H1 (cell line): ENCODE measurements around the gene DCDC1. TPM values are rescaled to one million over a fixed set of nuclear protein-coding genes. Genes with fewer than 3 reads are reported as not detected.

Experiments
- CTCF ChIA-PET: fragments of 300-600 bp; sonication (Branson Sonifier 250); formaldehyde crosslinking; loops from one replicate; lab custom pipeline; 2021; ENCODE audit not compliant: partially characterized antibody; lab: Charles Lee
- POLR2A ChIA-PET: fragments of 300-600 bp; sonication (Branson Sonifier 250); formaldehyde crosslinking; loops from one replicate; lab custom pipeline; 2021; ENCODE audit warnings: inconsistent platforms; ENCODE audit not compliant: partially characterized antibody; lab: Charles Lee
- DNase-seq, 2 experiments: peaks; one replicate each; pipeline versions ENCODE4 v3.0.0 to v3.0.0-alpha.2; 2010 to 2022; ENCODE audit warnings: low spot score in 2 of 2, low read depth in 1 of 2, mixed read lengths in 1 of 2
- FAIRE-seq: peaks from 2 replicates; lab custom pipeline; 2011; peaks lifted over from hg19 to GRCh38; lab: Jason Lieb, UNC
- H2AFZ ChIP-seq: 2 replicates; pipeline ENCODE4 v1.8.1; 2012; ENCODE audit warnings: low read length, inconsistent platforms
- H2AK5ac ChIP-seq: 2 replicates; pipeline ENCODE4 v1.6.1; 2013; ENCODE audit warnings: low read depth, low read length
- H2BK120ac ChIP-seq: replicated peaks from 2 replicates; pipeline ENCODE3; 2013; ENCODE audit warnings: low read depth, low read length, inconsistent platforms
- H2BK12ac ChIP-seq: 2 replicates; pipeline ENCODE4 v1.6.1; 2013; ENCODE audit warnings: low read depth, low read length
- H2BK15ac ChIP-seq: 2 replicates; pipeline ENCODE4 v1.6.1; 2013; ENCODE audit warnings: low read length
- H2BK20ac ChIP-seq: 2 replicates; pipeline ENCODE4 v1.6.1; 2013; ENCODE audit warnings: low read length
- H2BK5ac ChIP-seq: 2 replicates; pipeline ENCODE4 v1.6.1; 2013; ENCODE audit warnings: low read depth, low read length
- H3K14ac ChIP-seq: 2 replicates; pipeline ENCODE4 v1.6.1; 2013; ENCODE audit warnings: inconsistent platforms; ENCODE audit not compliant: insufficient read length
- H3K18ac ChIP-seq: 2 replicates; pipeline ENCODE4 v1.6.1; 2013; ENCODE audit warnings: low read length; ENCODE audit errors: extremely low read depth
- H3K23ac ChIP-seq: 2 replicates; pipeline ENCODE4 v1.6.1; 2013; ENCODE audit warnings: inconsistent platforms; ENCODE audit not compliant: insufficient read length
- H3K23me2 ChIP-seq: 2 replicates; pipeline ENCODE4 v1.6.1; 2013; ENCODE audit warnings: low read depth, low read length
- H3K27ac ChIP-seq: 2 replicates; pipeline ENCODE4 v1.6.1; 2011; ENCODE audit warnings: low read depth, low read length, inconsistent platforms
- H3K27me3 ChIP-seq, 4 experiments: replicated peaks in 1 of 4; 1 replicate in 1 of 4; 2 replicates in 3 of 4; pipeline versions ENCODE4 v1.6.1 to v1.8.1; 2011 to 2013; ENCODE audit warnings: low read length in 3 of 4, mild to moderate bottlenecking in 3 of 4, inconsistent platforms in 2 of 4, mixed read lengths in 2 of 4, moderate library complexity in 1 of 4; ENCODE audit not compliant: control insufficient read depth in 3 of 4, insufficient read depth in 3 of 4; ENCODE audit errors: extremely low read depth in 1 of 4
- H3K36me3 ChIP-seq, 4 experiments: 2 replicates each; pipeline versions ENCODE4 v1.6.1 to v1.8.1; 2011 to 2013; ENCODE audit warnings: mild to moderate bottlenecking in 4 of 4, low read length in 3 of 4, moderate library complexity in 2 of 4, control low read depth in 1 of 4, inconsistent platforms in 1 of 4; ENCODE audit not compliant: insufficient read depth in 4 of 4, control insufficient read depth in 2 of 4
- H3K4ac ChIP-seq: replicated peaks from 2 replicates; pipeline ENCODE3; 2013; ENCODE audit warnings: low read length, low read depth, mixed read lengths, inconsistent platforms; ENCODE audit not compliant: insufficient read length
- H3K4me1 ChIP-seq, 4 experiments: replicated peaks in 1 of 4; 1 replicate in 1 of 4; 2 replicates in 3 of 4; pipeline versions ENCODE4 v1.6.1 to v1.8.1; 2011 to 2013; ENCODE audit warnings: low read length in 3 of 4, inconsistent platforms in 2 of 4, mixed read lengths in 1 of 4; ENCODE audit not compliant: insufficient read depth in 4 of 4, control insufficient read depth in 3 of 4
- H3K4me2 ChIP-seq, 2 experiments: 2 replicates each; pipeline versions ENCODE4 v1.6.1 to v1.8.1; 2011 to 2013; ENCODE audit warnings: low read depth in 2 of 2, low read length in 2 of 2, control low read depth in 1 of 2, inconsistent platforms in 1 of 2, mild to moderate bottlenecking in 1 of 2; ENCODE audit not compliant: insufficient read depth in 1 of 2
- H3K4me3 ChIP-seq, 4 experiments: fragments of 200-600, 300-600 bp in 1 of 4; sonication (generic), shearing (Covaris generic), sonication (Bioruptor Twin) in 1 of 4; 2 replicates each; pipeline versions ENCODE4 v1.5.1 to v1.8.1; 2011 to 2016; ENCODE audit warnings: low read length in 4 of 4, low read depth in 3 of 4, control low read depth in 2 of 4, inconsistent platforms in 2 of 4, mild to moderate bottlenecking in 2 of 4, mixed read lengths in 1 of 4, moderate library complexity in 1 of 4; ENCODE audit not compliant: insufficient read depth in 2 of 4; ENCODE audit errors: extremely low read depth in 1 of 4
- H3K56ac ChIP-seq: replicated peaks from 2 replicates; pipeline ENCODE3; 2013; ENCODE audit warnings: low read depth, mild to moderate bottlenecking, mixed read lengths, low read length, inconsistent platforms; ENCODE audit not compliant: insufficient read length
- H3K79me1 ChIP-seq: 2 replicates; pipeline ENCODE4 v1.6.1; 2013; ENCODE audit warnings: low read depth, low read length, control low read depth
- H3K79me2 ChIP-seq, 2 experiments: 2 replicates each; pipeline versions ENCODE4 v1.6.1 to v1.8.1; 2012 to 2013; ENCODE audit warnings: low read length in 2 of 2, mild to moderate bottlenecking in 2 of 2, inconsistent platforms in 1 of 2; ENCODE audit not compliant: insufficient read depth in 2 of 2, control insufficient read depth in 1 of 2
- H3K9ac ChIP-seq, 4 experiments: replicated peaks in 1 of 4; 1 replicate in 1 of 4; 2 replicates in 3 of 4; pipeline versions ENCODE4 v1.6.1 to v1.8.1; 2011 to 2013; ENCODE audit warnings: low read depth in 3 of 4, low read length in 3 of 4, control low read depth in 2 of 4, mild to moderate bottlenecking in 2 of 4, moderate library complexity in 2 of 4, inconsistent platforms in 1 of 4; ENCODE audit errors: extremely low read depth in 1 of 4
- H3K9me3 ChIP-seq, 2 experiments: 2 replicates each; pipeline versions ENCODE4 v1.6.1 to v1.8.1; 2012 to 2013; ENCODE audit warnings: mild to moderate bottlenecking in 2 of 2, moderate library complexity in 2 of 2, control low read depth in 1 of 2, inconsistent platforms in 1 of 2, low read depth in 1 of 2, low read length in 1 of 2, mixed read lengths in 1 of 2; ENCODE audit not compliant: insufficient read depth in 2 of 2
- H4K20me1 ChIP-seq, 2 experiments: replicated peaks in 1 of 2; 2 replicates each; pipeline versions ENCODE3 to v1.8.1; 2011 to 2013; ENCODE audit warnings: inconsistent platforms in 2 of 2, low read length in 2 of 2, mild to moderate bottlenecking in 1 of 2; ENCODE audit not compliant: insufficient read depth in 2 of 2, control insufficient read depth in 1 of 2
- H4K5ac ChIP-seq: 2 replicates; pipeline ENCODE4 v1.6.1; 2013; ENCODE audit warnings: low read length, low read depth, mixed read lengths, inconsistent platforms; ENCODE audit not compliant: insufficient read length
- H4K8ac ChIP-seq: 2 replicates; pipeline ENCODE4 v1.8.0; 2013; ENCODE audit warnings: mild to moderate bottlenecking, moderate library complexity, low read length, inconsistent platforms; ENCODE audit not compliant: insufficient read depth; ENCODE audit errors: extremely low read depth
- H4K91ac ChIP-seq: replicated peaks from 2 replicates; pipeline ENCODE3; 2013; ENCODE audit warnings: low read length, mixed read lengths, inconsistent platforms; ENCODE audit not compliant: insufficient read length
- CBX5 ChIP-seq: fragments of 300-800, 300-1000 bp; sonication (generic); IDR thresholded peaks from 2 replicates; pipeline ENCODE4 v1.7.1; 2016; ENCODE audit warnings: antibody characterized with exemption, low read length, low read depth
- CBX8 ChIP-seq: fragments of 300-800, 300-1000 bp; sonication (generic); IDR thresholded peaks from 2 replicates; pipeline ENCODE4 v1.7.1; 2016; ENCODE audit warnings: low read depth, low read length, borderline replicate concordance
- CHD1 ChIP-seq: IDR thresholded peaks from 2 replicates; pipeline ENCODE4 v1.6.1; 2012; ENCODE audit warnings: low read depth, low read length, improper control_type of control experiment
- E2F6 ChIP-seq: IDR thresholded peaks from 2 replicates; pipeline ENCODE4 v1.6.1; 2012; ENCODE audit warnings: inconsistent platforms
- HDAC2 ChIP-seq, 2 experiments: fragments of 300-600 bp in 1 of 2; sonication (generic) in 1 of 2; IDR thresholded peaks; 2 replicates each; pipeline ENCODE4 v1.6.1; 2011 to 2012; ENCODE audit warnings: low read depth in 2 of 2, low read length in 2 of 2, mild to moderate bottlenecking in 2 of 2, moderate library complexity in 2 of 2, borderline replicate concordance in 1 of 2, inconsistent platforms in 1 of 2
- MAFK ChIP-seq: IDR thresholded peaks from 2 replicates; pipeline ENCODE4 v1.6.1; 2012; ENCODE audit warnings: low read depth, mild to moderate bottlenecking, improper control_type of control experiment, low read length
- RNF2 ChIP-seq: fragments of 200-900, 300-1000 bp; sonication (generic); IDR thresholded peaks from 2 replicates; pipeline ENCODE4 v1.7.1; 2016; ENCODE audit warnings: borderline replicate concordance, low read depth, mild to moderate bottlenecking, antibody characterized with exemption, low read length; ENCODE audit not compliant: poor library complexity, severe bottlenecking; ENCODE audit errors: missing control alignments
- SIN3A ChIP-seq, 2 experiments: IDR thresholded peaks in 1 of 2; conservative IDR thresholded peaks in 1 of 2; 2 replicates each; pipeline ENCODE4 v1.6.1; 2011 to 2012; ENCODE audit warnings: low read length in 2 of 2, improper control_type of control experiment in 1 of 2, low read depth in 1 of 2, mild to moderate bottlenecking in 1 of 2
- YY1 ChIP-seq: IDR thresholded peaks from 2 replicates; pipeline ENCODE4 v1.6.1; 2011; ENCODE audit warnings: low read depth, mild to moderate bottlenecking, low read length
- WGBS, 2 experiments: shearing (Covaris generic) in 1 of 2; methylation state at CpG; one replicate each; pipeline versions ENCODE4 v1.1.6 to v1.1.7; 2013 to 2015; ENCODE audit warnings: low lambda C conversion rate in 2 of 2, mixed read lengths in 2 of 2, inconsistent platforms in 1 of 2, low coverage in 1 of 2, missing lambda C conversion rate in 1 of 2; ENCODE audit not compliant: insufficient replicate concordance in 2 of 2, insufficient coverage in 1 of 2, insufficient read length in 1 of 2; ENCODE audit errors: extremely low coverage in 1 of 2, missing lambda C conversion rate in 1 of 2; 5-methylcytosine and 5-hydroxymethylcytosine counted together
- polyA plus RNA-seq, 7 experiments: library from polyadenylated mRNA; depleted of rRNA in 3 of 7; stranded (reverse) in 5 of 7; unstranded in 2 of 7; fragments of >200 nt in 5 of 7; fragments of 200-250 nt in 2 of 7; gene quantifications; 1 replicate in 5 of 7; 2 replicates in 1 of 7; 4 replicates in 1 of 7; pipeline versions ENCODE4 v1.2.1 to v1.2.3, GENCODE V29; 2011 to 2013; ENCODE audit warnings: missing spikeins in 2 of 7, mixed read lengths in 2 of 7
- total RNA-seq: library from RNA; stranded (reverse); fragmentation: NEBNext Ultra II Directional; extraction: Animal tissue kit (Norgen Biotek cat#: 25700); gene quantifications from 2 replicates; pipeline ENCODE4 v1.2.1, GENCODE V29; 2021
- TF ChIP-seq, protein P1 (sequence below), 3 experiments: IDR thresholded peaks; 1 replicate in 2 of 3; 2 replicates in 1 of 3; pipeline versions ENCODE4 v1.5.1 to v1.6.1; 2011; ENCODE audit warnings: low read length in 3 of 3, mild to moderate bottlenecking in 3 of 3, inconsistent platforms in 2 of 3, low read depth in 1 of 3, moderate library complexity in 1 of 3; ENCODE audit not compliant: insufficient read depth in 1 of 3; ENCODE audit errors: control extremely low read depth in 1 of 3

DCDC1 gene
- total and polyA plus RNA-seq, 2 of the 8 experiments (the other 6 are each of a cell fraction or from before 2014, with no cell fraction given) = 0.15 to 0.56 TPM

DNA sequence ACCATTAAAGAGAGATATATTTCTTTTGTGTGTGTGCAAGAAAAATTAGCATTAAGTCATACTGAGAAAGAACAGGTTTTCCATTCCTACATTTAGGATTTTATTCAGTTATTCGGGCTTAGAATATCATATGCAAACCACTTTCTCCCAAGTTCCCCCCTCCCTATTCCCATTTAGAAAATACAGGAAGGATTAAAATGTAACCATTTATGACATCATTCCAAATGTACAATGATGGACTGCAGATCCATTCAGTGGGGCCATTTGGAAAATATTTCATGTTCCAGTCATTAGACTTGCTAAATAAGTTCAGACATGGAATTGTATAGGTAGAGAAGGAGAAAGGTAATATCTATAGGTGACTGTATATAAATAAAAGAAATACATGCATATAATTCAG is 554.8 kb downstream of the DCDC1 start:
- no peak overlapping the region for H3K23ac ChIP-seq
- no peak overlapping the region for H4K5ac ChIP-seq
- H3K56ac ChIP-seq = no peak overlapping the region
- no peaks in the 10 kb centered on the region for H4K20me1 ChIP-seq
- no peak overlapping the region for H2BK12ac ChIP-seq
- H3K14ac ChIP-seq = no peak overlapping the region
- no peak overlapping the region for H3K4me3 ChIP-seq
- no peak overlapping the region for H2BK120ac ChIP-seq
- H2BK5ac ChIP-seq = no peak overlapping the region
- H3K23me2 ChIP-seq = no peaks in the 10 kb centered on the region; the same call in 1 of the 2 replicates
- DNase-seq = no peak
- H3K79me2 ChIP-seq = no peaks in the 10 kb centered on the region
- H3K9me3 ChIP-seq = no peaks in the 10 kb centered on the region
- 94% methylated on average over 1 of the region's 1 CpG; no CpG with 5 or more reads in 1 of the 2 experiments for WGBS, 2 experiments
- H2AFZ ChIP-seq = no peak overlapping the region
- H3K27me3 ChIP-seq = no peaks in the 10 kb centered on the region; a peak in 1 of 7 replicates
- no peak overlapping the region for H4K8ac ChIP-seq
- no peak overlapping the region for H3K27ac ChIP-seq
- no peak overlapping the region for H2BK15ac ChIP-seq
- no peak overlapping the region for H3K4ac ChIP-seq
- ChIA-PET CTCF (interaction anchor here (0.6 kb wide), 1 partner anchor 13 kb away, joined by 3 read pairs; no protein-coding TSS in a partner anchor), POLR2A (no interaction called here)
- no peak overlapping the region for H3K18ac ChIP-seq
- no peak overlapping the region for H2AK5ac ChIP-seq
- no peaks in the 10 kb centered on the region for H3K79me1 ChIP-seq
- no peaks in the 10 kb centered on the region for H3K4me1 ChIP-seq
- H3K36me3 ChIP-seq = no peaks in the 10 kb centered on the region
- no peak for FAIRE-seq
- H3K4me2 ChIP-seq = no peak overlapping the region
- H3K9ac ChIP-seq = no peak overlapping the region
- no peak overlapping the region for H2BK20ac ChIP-seq
- no peak overlapping the region for H4K91ac ChIP-seq
- TF ChIP-seq CHD1 = no peak
- TF ChIP-seq E2F6 = no peak
- TF ChIP-seq CBX5 = no peak
- TF ChIP-seq YY1 = no peak
- no peak for TF ChIP-seq HDAC2 (IDR thresholded peaks at IDR 0.05; ENCODE audit: borderline replicate concordance in 1 of 2, low read depth in 2 of 2, low read length in 2 of 2)
- no peak for TF ChIP-seq MAFK
- TF ChIP-seq, protein P1, sequence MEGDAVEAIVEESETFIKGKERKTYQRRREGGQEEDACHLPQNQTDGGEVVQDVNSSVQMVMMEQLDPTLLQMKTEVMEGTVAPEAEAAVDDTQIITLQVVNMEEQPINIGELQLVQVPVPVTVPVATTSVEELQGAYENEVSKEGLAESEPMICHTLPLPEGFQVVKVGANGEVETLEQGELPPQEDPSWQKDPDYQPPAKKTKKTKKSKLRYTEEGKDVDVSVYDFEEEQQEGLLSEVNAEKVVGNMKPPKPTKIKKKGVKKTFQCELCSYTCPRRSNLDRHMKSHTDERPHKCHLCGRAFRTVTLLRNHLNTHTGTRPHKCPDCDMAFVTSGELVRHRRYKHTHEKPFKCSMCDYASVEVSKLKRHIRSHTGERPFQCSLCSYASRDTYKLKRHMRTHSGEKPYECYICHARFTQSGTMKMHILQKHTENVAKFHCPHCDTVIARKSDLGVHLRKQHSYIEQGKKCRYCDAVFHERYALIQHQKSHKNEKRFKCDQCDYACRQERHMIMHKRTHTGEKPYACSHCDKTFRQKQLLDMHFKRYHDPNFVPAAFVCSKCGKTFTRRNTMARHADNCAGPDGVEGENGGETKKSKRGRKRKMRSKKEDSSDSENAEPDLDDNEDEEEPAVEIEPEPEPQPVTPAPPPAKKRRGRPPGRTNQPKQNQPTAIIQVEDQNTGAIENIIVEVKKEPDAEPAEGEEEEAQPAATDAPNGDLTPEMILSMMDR (IDR thresholded peaks at IDR 0.05; ENCODE audit: control extremely low read depth in 1 of 3, insufficient read depth in 1 of 3, low read depth in 1 of 3, low read length in 3 of 3) = no peak
- no peak for TF ChIP-seq SIN3A (conservative IDR thresholded peaks at IDR 0.05 in 1 of 2, IDR thresholded peaks at IDR 0.05 in 1 of 2; ENCODE audit: low read depth in 1 of 2, low read length in 2 of 2)
- no peak for TF ChIP-seq CBX8
- no peak for TF ChIP-seq RNF2
